Esophagus squamous epithelium (tissue), 5 donors: ENCODE measurements around the gene MGAT4C. TPM values are rescaled to one million over a fixed set of nuclear protein-coding genes. Genes with fewer than 3 reads are reported as not detected.

Source experiments
- DNase-seq: peaks from one replicate; lab custom pipeline; 2025; lab: John Stamatoyannopoulos, UW
- H3K27ac ChIP-seq, 4 donors: fragments of 200-600 bp; sonication (generic); one replicate each; pipeline ENCODE4 v1.5.1; 2016 to 2019; ENCODE audit warnings: mild to moderate bottlenecking in 1 of 4
- H3K27me3 ChIP-seq, 4 donors: fragments of 200-600 bp; sonication (generic); 1 replicate in 3 of 4; 2 replicates in 1 of 4; pipeline versions ENCODE4 v1.5.1 to v1.6.0; 2017 to 2021; ENCODE audit warnings: antibody characterized with exemption in 1 of 4
- H3K36me3 ChIP-seq, 3 donors: fragments of 200-600 bp; sonication (generic); one replicate each; pipeline ENCODE4 v1.5.1; 2016 to 2019
- H3K4me1 ChIP-seq, 3 donors: fragments of 200-600 bp; sonication (generic); one replicate each; pipeline ENCODE4 v1.5.1; 2017 to 2019
- H3K4me3 ChIP-seq, 4 donors: fragments of 200-600 bp; sonication (generic); 1 replicate in 3 of 4; 2 replicates in 1 of 4; pipeline ENCODE4 v1.5.1; 2016 to 2019; ENCODE audit warnings: mild to moderate bottlenecking in 2 of 4, moderate library complexity in 1 of 4
- H3K9me3 ChIP-seq, 3 donors: fragments of 200-600 bp; sonication (generic); one replicate each; pipeline ENCODE4 v1.5.1; 2016 to 2019
- CTCF ChIP-seq, 6 experiments: fragments of 450-650 bp in 4 of 6; fragments of 200-600 bp in 2 of 6; sonication (generic) in 2 of 6; IDR thresholded peaks; one replicate each; pipeline ENCODE4 v1.5.1; 2016 to 2019; ENCODE audit warnings: antibody characterized with exemption in 6 of 6, mild to moderate bottlenecking in 4 of 6, moderate library complexity in 4 of 6
- POLR2A ChIP-seq, 4 donors: fragments of 450-650 bp; IDR thresholded peaks; one replicate each; pipeline ENCODE4 v1.6.1; 2017; ENCODE audit warnings: antibody characterized with exemption in 4 of 4, mild to moderate bottlenecking in 4 of 4, moderate library complexity in 3 of 4
- WGBS, 2 donors: methylation state at CpG; one replicate each; pipeline ENCODE4 v1.1.5; 2018; 5-methylcytosine and 5-hydroxymethylcytosine counted together
- intact Hi-C: fragments of 100-400 bp; cut with DNase I; formaldehyde crosslinking; loops from one replicate; pipeline ENCODE4 v1.15.0; 2022
- total RNA-seq, 4 donors: library from RNA; depleted of rRNA; stranded (reverse); fragments of >200 nt; gene quantifications; one replicate each; pipeline ENCODE4 v1.1.0, GENCODE V29; 2016
- donor health status: DM: yes; HTN: yes; CAD: no.

The MGAT4C gene
- total RNA-seq, 4 donors from 2014 or later, result under 0.01 TPM; not detected in 2

GRCh38 chr12:86198696-86199444, 57.3 kb downstream of the MGAT4C start:
- Histone ChIP-seq H3K36me3 (no peaks in the 10 kb centered on the region), H3K4me3 (no peak overlapping the region), H3K27ac (no peak overlapping the region), H3K4me1 (no peaks in the 10 kb centered on the region), H3K9me3 (no peaks in the 10 kb centered on the region), H3K27me3 (no peaks in the 10 kb centered on the region)
- intact Hi-C loops, result no loop called here
- 58 to 63% methylated on average over 4 of the region's 4 CpGs for WGBS, 2 donors
- no peak for DNase-seq
- TF ChIP-seq POLR2A (IDR thresholded peaks at IDR 0.05), result no peak
- TF ChIP-seq CTCF (IDR thresholded peaks at IDR 0.05), result no peak

- H3K36me3 ChIP-seq, result no peaks in the 10 kb centered on the region
- no peak overlapping the region for H3K4me3 ChIP-seq
- 53 to 73% methylated on average over 1 of the region's 1 CpG for WGBS, 2 donors
- no peak overlapping the region for H3K27ac ChIP-seq
- H3K27me3 ChIP-seq, result no peaks in the 10 kb centered on the region
- no peak for DNase-seq
- TF ChIP-seq POLR2A (IDR thresholded peaks at IDR 0.05), result no peak
- no peak for TF ChIP-seq CTCF (IDR thresholded peaks at IDR 0.05)
- no peaks in the 10 kb centered on the region for H3K9me3 ChIP-seq
- intact Hi-C loops, result no loop called here
- no peaks in the 10 kb centered on the region for H3K4me1 ChIP-seq
Observed at GRCh38 chr12:86196465-86196864, 59.7 kb downstream of the MGAT4C start.

- TF ChIP-seq CTCF (IDR thresholded peaks at IDR 0.05) (no peak), POLR2A (IDR thresholded peaks at IDR 0.05) (no peak)
- Histone ChIP-seq H3K27me3 (no peaks in the 10 kb centered on the region), H3K36me3 (no peaks in the 10 kb centered on the region), H3K27ac (no peak overlapping the region), H3K4me3 (no peak overlapping the region), H3K4me1 (no peaks in the 10 kb centered on the region), H3K9me3 (no peaks in the 10 kb centered on the region)
- no peak for DNase-seq
- 76 to 79% methylated on average over 2 of the region's 2 CpGs for WGBS, 2 donors
- intact Hi-C loops, result no loop called here
Observed at GRCh38 chr12:86194721-86195120, 61.5 kb downstream of the MGAT4C start.

GRCh38 chr12:86193931-86194330, 62.3 kb downstream of the MGAT4C start:
- Histone ChIP-seq H3K4me3 (no peak overlapping the region), H3K27me3 (no peaks in the 10 kb centered on the region), H3K4me1 (no peaks in the 10 kb centered on the region), H3K36me3 (no peaks in the 10 kb centered on the region), H3K27ac (no peak overlapping the region), H3K9me3 (no peaks in the 10 kb centered on the region)
- WGBS, 2 donors, result 42 to 55% methylated on average over 1 of the region's 1 CpG
- no peak for TF ChIP-seq POLR2A (IDR thresholded peaks at IDR 0.05)
- TF ChIP-seq CTCF (IDR thresholded peaks at IDR 0.05), result no peak
- DNase-seq, result no peak
- intact Hi-C loops, result no loop called here

GRCh38 chr12:86188226-86188625, 68.0 kb downstream of the MGAT4C start:
- no peak overlapping the region for H3K27ac ChIP-seq
- no peaks in the 10 kb centered on the region for H3K36me3 ChIP-seq
- TF ChIP-seq POLR2A (IDR thresholded peaks at IDR 0.05) (no peak), CTCF (IDR thresholded peaks at IDR 0.05) (no peak)
- no peak for DNase-seq
- no peaks in the 10 kb centered on the region for H3K9me3 ChIP-seq
- no peaks in the 10 kb centered on the region for H3K27me3 ChIP-seq
- no peaks in the 10 kb centered on the region for H3K4me1 ChIP-seq
- intact Hi-C loops, result no loop called here
- 72 to 90% methylated on average over 1 of the region's 1 CpG for WGBS, 2 donors
- no peak overlapping the region for H3K4me3 ChIP-seq
